IPS-18c (cell line): Measurements from ENCODE around the gene MED13L.

Experiments used
- H3K4me3 ChIP-seq: 2 replicates; pipeline ENCODE4 v1.7.0; 2013; ENCODE audit warnings: low read depth, mild to moderate bottlenecking, low read length, moderate library complexity; ENCODE audit not compliant: insufficient read depth
- H3K9me3 ChIP-seq: one replicate; pipeline ENCODE4 v1.6.1; 2013; ENCODE audit warnings: mild to moderate bottlenecking, low read length, moderate library complexity; ENCODE audit not compliant: control insufficient read depth, insufficient read depth

The MED13L gene

DNA sequence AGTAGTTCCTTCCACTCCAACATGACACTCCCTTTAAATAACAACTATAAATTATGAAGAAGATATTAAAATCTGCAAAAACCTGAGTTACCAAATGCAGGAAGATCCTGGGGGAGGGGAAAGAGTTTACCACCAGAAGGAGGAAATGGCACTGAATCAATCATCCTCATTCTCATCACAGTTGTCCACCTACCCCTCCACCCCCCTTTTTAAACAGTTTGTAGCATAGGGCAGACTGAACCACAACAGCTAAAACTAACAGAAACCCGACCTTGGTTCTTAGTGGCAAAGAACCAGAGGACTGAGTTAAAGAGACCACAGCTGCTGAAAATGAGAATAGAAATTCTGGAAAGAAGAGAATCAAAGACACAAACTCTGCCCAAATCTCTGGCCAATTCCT is 189.5 kb downstream of the MED13L start:
- Histone ChIP-seq H3K4me3 (no peak overlapping the region), H3K9me3 (no peaks in the 10 kb centered on the region)

GRCh38 chr12:116087399-116087798 is 190.1 kb downstream of the MED13L start:
- H3K4me3 ChIP-seq: no peak overlapping the region
- H3K9me3 ChIP-seq: no peaks in the 10 kb centered on the region

DNA sequence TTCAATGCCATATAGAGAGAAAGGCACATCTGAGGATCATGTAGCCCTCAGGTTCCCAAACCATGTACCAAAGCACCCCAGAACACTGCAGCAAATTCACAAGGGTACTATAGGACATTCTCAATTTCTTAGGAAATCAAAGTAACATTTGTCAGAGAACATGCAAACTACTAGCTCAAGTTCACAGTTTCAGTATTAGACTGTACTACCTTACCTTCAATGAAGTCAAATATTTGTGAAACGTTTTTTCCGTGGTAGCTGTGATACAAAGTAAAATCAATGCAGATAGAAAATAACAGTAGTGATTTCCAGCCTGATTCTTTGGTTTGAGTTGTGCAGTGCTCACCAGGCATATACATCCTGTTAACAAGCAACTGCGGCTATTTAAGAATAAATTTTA is 197.1 kb downstream of the MED13L start:
- H3K9me3 ChIP-seq: no peaks in the 10 kb centered on the region
- H3K4me3 ChIP-seq: no peak overlapping the region

DNA sequence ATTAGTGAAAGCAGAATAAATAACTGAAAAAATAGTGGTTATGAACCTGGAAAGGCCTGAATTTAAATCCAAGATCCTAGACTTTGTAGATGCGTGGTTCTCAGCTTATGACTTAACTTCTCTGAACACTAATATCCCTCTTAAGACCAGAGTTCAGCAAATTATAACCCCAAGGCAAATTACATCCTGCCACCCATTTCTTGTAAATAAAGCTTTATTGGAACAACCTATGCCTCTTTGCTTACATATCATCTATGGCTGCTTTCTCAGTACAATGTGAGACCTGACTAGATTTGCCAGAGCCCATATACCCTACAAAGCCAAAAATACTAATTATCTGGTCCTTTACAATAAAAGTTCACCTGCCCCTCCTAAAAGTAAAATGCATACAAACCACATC is 199.1 kb downstream of the MED13L start:
- no peak overlapping the region for H3K4me3 ChIP-seq
- H3K9me3 ChIP-seq: no peaks in the 10 kb centered on the region

DNA sequence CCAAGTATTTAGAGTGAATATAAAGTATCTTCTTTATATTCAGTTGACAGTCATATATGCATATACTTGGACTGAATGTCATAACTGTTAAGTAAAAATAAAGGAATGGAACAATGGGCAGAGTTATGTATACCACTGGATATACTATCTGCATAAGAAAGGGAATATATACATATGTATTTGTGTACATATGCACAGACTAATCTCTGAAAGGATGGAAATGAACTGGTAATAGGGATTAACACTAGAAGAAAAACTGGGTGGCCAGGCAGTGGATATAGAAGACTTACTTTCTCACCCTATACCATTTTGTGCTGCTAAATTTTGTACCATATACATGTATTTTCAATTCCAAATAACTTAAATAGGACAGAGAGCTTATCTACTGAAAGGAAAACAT is 200.1 kb downstream of the MED13L start:
- Histone ChIP-seq H3K9me3 (no peaks in the 10 kb centered on the region), H3K4me3 (no peak overlapping the region)

DNA sequence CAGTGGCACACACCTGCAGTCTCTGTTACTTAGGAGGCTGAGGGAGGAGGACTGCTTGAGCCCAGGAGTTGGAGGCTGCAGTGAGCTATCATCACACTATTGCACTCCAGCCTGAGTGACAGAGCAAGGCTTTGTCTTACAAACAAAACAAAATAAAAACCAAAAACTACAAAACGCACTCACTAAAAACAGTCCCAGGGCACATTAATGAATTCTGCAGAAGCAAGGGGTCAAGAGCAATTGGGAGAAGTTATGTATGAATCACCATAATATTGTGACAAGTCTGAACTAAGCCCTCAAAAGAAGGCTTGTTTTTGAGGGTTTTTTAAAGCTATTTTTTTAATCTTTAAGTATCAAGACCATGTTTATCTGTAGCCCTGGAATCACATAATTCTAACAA is 201.1 kb downstream of the MED13L start:
- H3K4me3 ChIP-seq: no peak overlapping the region
- H3K9me3 ChIP-seq: no peaks in the 10 kb centered on the region

DNA sequence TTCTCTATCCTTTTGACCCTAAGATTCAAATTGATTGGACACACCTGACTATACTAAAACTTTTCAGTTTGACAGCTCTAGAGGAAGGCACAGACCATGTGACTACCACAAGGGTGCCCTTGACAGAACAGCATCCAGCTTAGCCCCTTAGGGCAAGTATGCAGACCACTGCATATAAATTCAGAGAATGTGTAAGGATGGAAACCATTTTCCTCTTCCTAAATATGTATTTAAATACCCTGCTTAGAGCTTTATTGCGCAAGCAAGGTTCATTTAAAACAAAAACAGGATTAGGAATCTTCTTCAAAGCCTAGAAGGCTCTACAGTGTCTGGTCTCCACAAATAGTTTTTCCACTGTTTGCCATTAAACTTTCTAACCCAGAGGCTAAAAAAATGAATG is 202.8 kb downstream of the MED13L start:
- H3K4me3 ChIP-seq: no peak overlapping the region
- H3K9me3 ChIP-seq: no peaks in the 10 kb centered on the region

DNA sequence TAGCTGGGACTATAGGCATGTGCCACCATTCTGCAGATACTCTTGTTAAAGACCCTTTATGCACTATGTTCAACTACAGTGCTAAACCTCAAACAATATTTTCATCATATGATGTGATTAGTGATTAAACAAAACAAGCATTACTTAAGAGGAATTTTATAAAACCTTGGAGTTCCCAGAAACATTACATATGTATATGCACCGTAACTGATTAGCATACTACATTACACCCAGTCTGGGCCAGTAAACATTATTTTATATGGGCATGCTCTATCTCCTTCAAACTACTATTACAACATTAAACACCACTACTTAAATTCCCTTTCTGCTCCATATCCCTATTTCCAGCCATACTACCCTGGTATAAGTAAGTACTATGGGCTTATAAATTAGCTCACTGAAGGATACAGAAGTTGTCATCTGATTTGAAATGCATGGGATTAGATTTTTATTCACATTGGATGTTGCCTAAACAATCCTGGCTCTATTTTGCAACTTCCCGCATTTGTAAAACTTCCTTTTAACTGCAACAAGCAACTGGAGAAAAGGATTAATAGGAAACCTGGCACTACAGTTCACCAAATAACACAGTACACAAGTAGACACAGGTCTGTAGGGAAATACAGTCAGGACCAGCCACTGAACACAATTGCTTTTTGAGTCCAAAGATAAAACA is 205.8 kb downstream of the MED13L start:
- Histone ChIP-seq H3K9me3 (no peaks in the 10 kb centered on the region), H3K4me3 (no peak overlapping the region)

DNA sequence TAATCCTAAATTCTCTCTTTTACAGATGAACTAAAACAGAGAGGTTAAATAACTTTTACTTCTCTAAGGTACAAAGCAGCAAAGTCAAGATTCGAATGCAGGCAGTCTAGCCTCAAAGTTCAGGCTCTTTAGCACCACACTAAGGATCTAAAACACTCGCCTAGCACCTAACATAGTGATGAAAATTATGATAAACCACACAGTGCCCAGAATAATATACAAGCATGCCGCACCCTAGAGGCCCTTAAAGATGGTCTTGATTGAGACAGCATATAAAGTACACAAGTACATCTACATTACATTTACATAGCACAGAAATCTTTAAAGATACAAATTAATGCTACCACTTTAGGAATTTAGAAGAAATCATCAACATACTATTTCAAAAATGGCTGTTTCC is 207.0 kb downstream of the MED13L start:
- H3K4me3 ChIP-seq: no peak overlapping the region
- H3K9me3 ChIP-seq: no peaks in the 10 kb centered on the region

GRCh38 chr12:116069943-116070342 is 207.6 kb downstream of the MED13L start:
- H3K4me3 ChIP-seq: no peak overlapping the region
- no peaks in the 10 kb centered on the region for H3K9me3 ChIP-seq

DNA sequence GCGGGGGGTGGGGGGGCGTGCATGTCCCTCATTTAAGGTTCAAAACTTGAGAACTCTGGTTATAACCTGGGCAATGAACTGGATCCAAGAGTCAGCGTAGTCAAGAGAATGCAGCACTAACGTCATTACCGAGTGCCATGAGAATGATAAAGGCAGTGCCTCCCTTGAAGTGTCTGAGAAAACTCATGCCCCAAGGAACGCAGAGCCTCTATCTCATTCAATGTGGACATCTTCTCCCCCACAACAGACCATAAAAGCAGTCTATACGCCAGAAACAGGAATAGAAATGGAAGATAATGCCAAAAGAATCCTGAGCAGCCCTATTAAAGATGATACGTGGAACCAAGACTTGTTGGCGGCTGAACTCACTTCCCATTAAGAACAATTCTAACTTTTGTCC is 208.6 kb downstream of the MED13L start:
- H3K4me3 ChIP-seq: no peak overlapping the region
- no peaks in the 10 kb centered on the region for H3K9me3 ChIP-seq

- Histone ChIP-seq H3K9me3 (no peaks in the 10 kb centered on the region), H3K4me3 (no peak overlapping the region)
These were observed 209.1 kb downstream of the MED13L start for GRCh38 chr12:116068371-116068770.

GRCh38 chr12:116067892-116068291 is 209.6 kb downstream of the MED13L start:
- no peaks in the 10 kb centered on the region for H3K9me3 ChIP-seq
- no peak overlapping the region for H3K4me3 ChIP-seq

- no peak overlapping the region for H3K4me3 ChIP-seq
- no peaks in the 10 kb centered on the region for H3K9me3 ChIP-seq
These were observed 210.9 kb downstream of the MED13L start for GRCh38 chr12:116066381-116067230.

DNA sequence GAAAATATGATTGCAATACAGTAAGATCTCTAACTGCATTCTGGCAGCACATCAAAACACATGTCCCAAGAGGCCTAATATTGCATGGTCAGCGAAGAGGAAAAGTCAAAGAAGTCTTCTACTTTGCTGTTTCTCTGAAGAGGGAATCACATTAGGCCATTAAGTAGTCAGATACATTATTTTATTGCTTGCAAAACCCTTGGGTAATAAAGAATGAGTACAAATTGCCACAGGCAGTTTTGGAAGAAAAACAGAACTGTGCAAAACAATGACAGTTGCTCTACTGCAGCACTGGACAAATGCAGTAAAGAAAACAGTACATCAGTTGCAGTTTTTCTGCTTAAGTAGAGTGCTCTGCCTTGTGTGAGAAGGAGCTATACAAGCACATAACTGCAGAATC is 211.9 kb downstream of the MED13L start:
- H3K9me3 ChIP-seq: no peaks in the 10 kb centered on the region
- H3K4me3 ChIP-seq: no peak overlapping the region

DNA sequence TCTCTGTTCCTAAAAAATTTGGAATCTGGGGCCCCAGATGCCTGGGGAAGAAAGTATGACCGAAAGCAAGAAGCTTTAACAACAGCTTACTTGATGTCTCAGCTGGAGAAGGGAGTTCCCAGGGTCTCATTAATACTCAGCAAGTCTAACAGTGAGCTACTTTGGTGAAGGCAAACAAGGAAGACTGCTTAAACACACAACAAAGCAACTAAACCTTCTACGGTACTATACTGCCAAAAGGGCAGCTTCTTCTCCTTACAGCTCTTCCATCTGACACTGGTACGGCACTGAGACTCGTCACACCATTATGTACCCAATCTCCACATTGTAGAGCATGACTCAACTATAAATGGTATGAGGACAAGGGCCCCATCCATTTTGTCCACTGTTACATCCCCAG is 213.0 kb downstream of the MED13L start:
- Histone ChIP-seq H3K9me3 (no peaks in the 10 kb centered on the region), H3K4me3 (no peak overlapping the region)

DNA sequence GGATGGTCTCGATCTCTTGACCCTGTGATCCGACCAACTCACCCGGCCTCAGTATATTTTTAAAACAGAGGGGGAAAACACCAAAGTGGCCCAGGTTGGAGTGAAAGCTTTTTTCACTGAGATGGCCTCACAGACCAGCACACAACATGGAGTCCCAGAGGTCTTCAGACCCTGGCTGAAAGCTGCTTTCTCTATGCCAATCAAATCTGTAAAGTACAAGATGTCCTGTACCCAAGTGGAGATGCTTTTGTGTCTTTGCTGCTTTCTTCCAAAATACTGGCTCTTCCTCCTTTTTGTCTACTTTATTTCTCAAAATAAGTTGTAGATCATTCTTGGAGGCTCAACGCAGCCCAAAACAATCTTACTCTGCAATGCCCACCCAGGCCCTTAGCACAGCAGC is 214.8 kb downstream of the MED13L start:
- Histone ChIP-seq H3K4me3 (no peak overlapping the region), H3K9me3 (no peaks in the 10 kb centered on the region)

DNA sequence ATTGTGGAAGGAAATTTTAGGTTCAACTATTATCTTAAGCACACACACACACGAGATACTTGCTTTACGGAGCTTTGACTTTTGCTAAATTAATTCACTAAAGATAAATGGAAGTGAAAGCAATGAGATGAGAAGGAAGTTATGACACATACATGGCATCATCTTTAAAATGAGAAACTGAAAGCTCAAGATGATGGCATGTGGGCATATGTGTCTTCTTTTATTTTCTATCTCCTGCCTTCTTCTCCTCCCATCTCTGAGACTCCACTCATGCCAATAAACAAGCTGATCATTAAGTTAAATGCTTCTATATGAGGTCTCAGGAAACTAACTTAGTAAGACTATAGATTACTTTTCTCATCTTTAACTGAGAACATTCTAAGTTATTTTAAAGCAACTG is 216.7 kb downstream of the MED13L start:
- Histone ChIP-seq H3K4me3 (no peak overlapping the region), H3K9me3 (no peaks in the 10 kb centered on the region)
